Sigmoid colon (tissue), 4 donors: ENCODE data around the gene RPS19BP1.

Source experiments
- CTCF ChIP-seq, 4 experiments: fragments of 450-650 bp in 3 of 4; fragments of 200-600 bp in 1 of 4; IDR thresholded peaks; one replicate each; pipeline ENCODE4 v1.5.1; 2016 to 2019; ENCODE audit warnings: antibody characterized with exemption in 4 of 4, mild to moderate bottlenecking in 3 of 4, moderate library complexity in 2 of 4
- EP300 ChIP-seq, 4 donors: sonication (generic); formaldehyde crosslinking; IDR thresholded peaks; one replicate each; pipeline ENCODE4 v1.6.1; 2017; ENCODE audit warnings: antibody characterized with exemption in 4 of 4
- POLR2A ChIP-seq, 2 donors: fragments of 450-650 bp; IDR thresholded peaks; one replicate each; pipeline ENCODE4 v1.6.1; 2016; ENCODE audit warnings: antibody characterized with exemption in 2 of 2, mild to moderate bottlenecking in 2 of 2, moderate library complexity in 2 of 2
- POLR2AphosphoS5 ChIP-seq, 4 donors: sonication (generic); formaldehyde crosslinking; IDR thresholded peaks; one replicate each; pipeline ENCODE4 v1.6.1; 2017; ENCODE audit warnings: antibody characterized with exemption in 4 of 4

DNA sequence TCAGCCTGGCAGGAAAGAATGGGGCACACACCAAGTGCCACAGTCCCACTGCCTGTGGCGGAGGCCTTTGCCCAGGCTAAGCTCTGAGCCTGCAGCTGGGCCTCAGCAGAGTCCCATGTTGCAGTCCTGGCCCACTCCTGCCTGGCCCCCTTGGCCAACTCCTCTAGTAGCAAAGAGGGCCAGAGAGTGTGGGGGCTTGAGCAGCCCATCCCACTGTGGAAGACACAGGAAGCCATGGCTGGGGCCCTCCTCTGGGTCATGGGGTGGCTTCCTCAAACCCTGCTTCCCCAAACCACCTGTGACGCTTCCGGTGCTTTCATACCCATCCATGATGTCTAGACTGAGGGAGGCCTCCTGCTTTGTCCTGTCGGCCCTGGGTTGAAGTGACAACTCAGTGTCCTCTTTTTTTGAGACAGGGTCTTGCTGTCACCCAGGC lies 5.8 kb downstream of the RPS19BP1 start:
- TF ChIP-seq CTCF (IDR thresholded peaks at IDR 0.05) (no peak), POLR2A (IDR thresholded peaks at IDR 0.05) (no peak), EP300 (IDR thresholded peaks at IDR 0.05) (no peak), POLR2AphosphoS5 (IDR thresholded peaks at IDR 0.05) (no peak)
